Measurements from ENCODE around the gene RASGRP3.

RASGRP3 gene

DNA sequence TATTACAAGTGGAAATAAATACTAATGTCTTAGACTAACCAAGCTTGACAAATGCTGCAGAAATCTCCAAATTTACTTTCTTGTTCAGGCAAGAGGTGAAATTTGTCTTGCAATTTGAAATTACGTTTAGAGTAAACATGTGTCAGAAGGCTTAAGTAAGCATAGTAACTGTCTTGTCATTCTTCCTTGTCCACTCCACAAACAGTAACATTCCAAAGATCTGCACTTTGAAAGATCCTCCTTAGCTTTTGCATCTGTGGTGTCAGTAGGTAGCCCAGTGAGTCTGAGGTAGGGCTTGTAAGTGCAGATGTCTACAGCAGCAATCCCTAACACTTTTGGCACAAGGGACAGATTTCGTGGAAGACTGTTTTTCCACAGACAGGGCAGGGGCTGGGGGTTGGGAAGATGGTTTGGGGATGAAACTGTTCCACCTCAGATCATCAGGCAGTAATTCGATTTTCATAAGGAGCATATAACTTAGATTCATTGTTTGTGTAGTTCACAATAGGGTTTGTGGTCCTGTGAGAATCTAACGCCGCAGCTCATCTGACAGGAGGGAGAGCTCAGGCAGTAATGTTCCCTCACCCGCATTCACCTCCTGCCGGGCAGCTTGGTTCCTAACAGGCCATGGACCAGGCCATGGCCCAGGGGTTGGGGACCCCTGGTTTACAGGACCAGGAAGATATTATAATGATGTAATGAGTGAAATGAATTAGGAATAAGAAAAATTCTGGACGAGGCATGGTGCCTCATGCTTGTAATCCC lies 18.6 kb downstream of the RASGRP3 start:
- no peak for DNase-seq

DNA sequence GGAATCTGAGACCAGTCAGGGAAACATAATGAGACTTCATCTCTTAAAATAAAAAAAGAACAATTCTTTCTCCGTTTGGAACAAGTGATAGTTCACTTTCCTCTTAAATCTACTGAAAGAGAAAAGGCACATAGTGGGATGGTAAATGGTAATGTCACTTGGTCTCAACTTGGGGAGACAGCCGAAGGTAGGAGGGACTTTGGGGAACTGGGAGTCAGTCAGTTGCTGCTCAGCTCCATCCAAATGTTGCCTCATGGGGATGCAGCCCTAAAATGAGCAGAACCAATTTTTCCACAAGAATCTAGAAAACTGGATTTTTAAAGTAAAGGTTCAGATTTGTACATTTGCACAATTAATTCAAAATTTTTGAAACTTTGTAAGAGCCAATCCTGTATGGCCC lies 19.2 kb downstream of the RASGRP3 start:
- no peak for DNase-seq

DNA sequence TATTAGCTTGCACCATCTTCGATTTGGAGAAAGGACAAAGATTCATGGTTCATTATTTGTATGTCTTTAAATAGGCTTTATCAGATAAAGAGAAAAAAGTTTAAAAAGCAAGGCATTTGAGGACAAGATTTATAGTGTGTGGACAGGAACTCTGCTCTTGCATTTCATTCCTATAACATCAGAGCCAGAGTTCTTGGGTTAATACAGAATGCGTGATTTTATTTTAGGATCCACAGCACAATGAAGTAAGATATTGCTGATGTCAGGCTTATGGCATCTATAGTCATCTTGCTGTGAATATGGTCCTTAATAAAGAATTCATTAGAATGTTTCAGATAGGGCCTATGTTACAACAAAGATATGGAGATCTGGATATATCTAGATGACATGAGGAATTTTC lies 19.7 kb downstream of the RASGRP3 start:
- no peak for DNase-seq

DNA sequence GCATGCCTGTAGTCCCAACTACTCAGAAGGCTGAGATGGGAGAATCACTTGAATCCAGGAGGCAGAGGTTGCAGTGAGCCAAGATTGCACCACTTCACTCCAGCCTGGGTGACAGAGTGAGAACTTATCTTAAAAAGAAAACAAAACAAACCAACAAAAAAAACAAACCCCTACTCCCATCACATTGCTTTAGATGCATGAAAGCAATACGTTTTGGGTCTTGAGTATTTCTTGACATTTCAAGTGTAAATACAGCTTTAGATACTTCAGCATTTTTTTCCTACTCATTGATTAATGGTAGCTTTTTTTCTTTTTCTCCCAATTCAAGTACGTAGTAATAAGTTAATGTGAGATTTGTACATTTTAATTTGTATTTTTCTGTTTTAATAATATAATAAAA lies 20.3 kb downstream of the RASGRP3 start:
- no peak for DNase-seq

DNA sequence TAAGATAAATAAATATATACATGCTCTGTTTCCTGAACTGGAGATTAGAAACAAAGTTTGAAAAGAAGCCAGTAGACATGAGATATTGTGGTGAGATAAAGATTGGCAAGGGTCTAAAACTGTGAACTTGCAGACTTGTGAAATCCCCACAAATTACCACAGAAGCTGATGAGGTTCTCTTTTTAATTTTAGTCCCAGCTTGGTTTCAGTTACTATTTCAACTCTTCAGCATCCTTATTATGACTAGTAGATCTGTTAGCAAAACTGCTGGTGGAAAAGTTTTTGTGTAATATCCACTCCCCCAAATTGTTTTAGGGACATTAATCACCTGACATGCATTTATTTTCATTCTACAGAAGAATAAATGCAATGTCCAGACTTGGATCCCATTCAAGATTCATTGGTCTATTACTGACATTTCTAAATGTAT lies 20.8 kb downstream of the RASGRP3 start:
- no peak for DNase-seq

DNA sequence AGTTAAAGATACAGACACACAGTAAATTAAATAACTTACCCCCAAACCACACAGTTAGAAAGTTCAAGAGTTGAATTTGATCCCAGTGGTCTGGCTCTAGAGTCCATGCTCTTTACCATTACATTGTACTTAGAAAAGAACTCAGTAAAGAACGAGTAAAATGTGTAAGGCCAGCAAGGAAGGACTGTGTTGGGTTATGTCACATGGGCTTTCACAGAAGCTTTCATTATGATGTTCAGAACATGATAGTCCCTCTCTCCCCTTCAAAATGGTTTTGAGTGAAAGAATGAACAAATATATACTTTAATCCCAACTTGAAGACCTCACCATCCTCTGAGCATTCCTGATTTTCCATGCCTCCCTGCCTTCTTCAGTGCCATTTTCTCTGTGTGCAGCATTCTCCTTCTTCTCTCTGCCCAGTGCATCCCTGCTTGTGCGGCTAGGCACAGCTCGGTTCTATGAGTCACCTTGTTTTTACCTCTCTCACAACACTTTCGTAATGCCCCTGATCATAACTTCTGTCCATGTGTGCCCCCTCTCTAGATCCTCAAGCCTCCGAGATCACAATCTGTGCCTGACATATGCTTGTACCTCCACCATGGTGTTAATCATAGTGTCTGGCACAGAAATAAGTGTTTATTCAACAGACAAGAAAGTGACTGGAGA lies 22.0 kb downstream of the RASGRP3 start:
- no peak for DNase-seq

DNA sequence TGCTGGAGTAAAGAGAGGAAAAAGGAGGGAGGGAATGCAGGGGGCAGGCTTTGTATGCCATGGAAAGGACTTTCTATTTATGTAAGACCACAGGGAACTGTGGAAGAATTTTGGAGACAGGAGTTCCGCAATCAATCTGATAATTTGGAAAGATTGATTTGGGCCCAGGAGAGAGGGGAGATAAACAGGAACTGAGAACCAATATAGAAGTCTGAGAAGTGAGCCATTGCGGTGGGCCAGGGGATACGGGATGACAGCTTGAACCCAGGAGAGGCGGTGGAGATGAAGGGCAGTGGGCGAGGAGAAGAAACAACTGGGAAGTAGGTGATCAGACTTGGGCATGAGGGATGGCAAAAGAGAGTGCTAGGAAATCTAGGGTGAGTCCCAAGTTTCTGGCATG lies 23.7 kb downstream of the RASGRP3 start:
- no peak for DNase-seq

DNA sequence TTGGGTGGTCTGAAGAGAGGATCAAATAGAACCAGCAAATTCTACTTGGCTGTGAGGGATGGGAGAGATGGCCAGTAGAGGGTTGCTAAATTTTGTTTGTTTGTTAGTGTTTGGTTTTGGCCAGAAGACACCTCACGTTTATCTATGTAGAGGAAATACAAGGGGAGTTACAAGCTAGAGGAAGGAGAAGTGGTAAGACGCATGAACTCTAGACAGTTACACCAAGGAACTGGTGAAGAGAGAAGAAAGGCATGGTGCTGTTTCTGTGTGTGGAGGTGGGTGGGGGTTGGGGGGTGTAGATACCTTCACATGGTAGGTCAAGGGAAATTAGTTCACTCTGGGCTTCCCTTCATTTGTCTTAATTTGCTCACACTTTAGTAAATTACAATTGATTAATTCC lies 25.6 kb downstream of the RASGRP3 start:
- no peak for DNase-seq

DNA sequence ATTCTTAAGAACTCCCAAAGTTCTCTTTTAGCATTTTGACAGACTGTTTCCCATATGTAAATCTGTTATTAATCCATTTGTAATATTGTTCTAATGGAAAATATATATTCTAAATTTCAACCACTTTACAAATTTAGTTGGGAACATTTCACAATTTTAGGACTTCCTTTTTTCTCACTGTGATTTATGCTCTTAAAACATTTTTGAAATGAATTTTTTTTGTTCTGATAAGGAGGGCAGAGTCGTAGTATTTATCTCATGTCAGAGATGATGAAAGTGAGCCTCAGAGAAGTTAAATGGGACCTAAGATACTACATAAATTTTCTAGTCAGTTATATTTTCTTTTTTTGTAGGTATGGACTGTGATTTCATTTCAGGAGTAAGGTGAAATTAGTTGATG lies 26.6 kb downstream of the RASGRP3 start:
- no peak for DNase-seq

DNA sequence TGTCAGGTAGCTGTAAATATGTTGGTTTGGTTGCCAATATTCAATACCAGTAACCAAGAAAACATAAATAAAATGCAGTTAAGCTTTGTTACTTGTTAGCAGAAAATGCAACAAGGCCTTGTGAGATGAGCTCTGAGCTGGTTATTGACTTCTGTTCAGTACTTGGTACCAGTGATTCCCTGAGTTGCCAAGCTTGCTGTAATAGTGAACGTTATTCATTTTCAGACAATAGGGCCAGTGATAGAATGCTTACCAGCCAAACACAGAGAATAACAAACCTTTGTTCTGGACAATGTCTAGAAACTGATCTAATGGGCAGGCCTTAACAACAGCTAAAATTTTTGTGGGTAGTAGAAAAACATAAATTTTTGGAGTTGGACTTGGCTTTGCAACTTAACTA lies 29.5 kb downstream of the RASGRP3 start:
- no peak for DNase-seq

DNA sequence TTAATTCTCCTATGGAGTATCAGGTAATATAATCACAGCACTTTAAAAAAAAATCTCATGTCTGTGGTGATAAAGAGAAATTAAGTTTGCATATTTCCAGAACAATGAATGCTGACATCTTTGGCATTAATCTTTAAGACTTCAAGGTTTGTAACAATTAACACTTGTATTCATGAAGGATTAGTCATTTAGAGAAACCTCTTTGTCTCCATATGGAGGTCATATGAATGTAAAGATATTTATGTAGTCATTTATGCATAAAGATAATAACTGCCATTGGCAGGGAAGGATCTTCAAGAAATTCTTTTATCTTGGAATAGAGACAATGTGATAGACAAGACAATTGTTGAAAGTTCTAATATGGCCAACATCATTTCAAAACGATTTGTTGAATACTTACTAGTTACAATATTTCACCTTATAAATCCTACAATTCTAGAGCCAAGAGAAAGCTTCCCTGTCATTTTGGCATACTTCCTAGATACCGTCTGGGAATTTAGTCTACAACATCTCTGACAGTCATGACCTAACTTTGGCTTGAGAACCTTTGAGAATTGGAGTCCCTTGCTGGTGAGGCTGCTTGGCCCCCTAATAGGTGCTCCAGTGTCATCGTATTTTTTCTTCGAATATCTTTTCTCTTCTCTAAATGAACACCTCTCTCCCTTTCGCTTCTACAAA lies 33.6 kb downstream of the RASGRP3 start:
- DNase-seq = no peak

DNA sequence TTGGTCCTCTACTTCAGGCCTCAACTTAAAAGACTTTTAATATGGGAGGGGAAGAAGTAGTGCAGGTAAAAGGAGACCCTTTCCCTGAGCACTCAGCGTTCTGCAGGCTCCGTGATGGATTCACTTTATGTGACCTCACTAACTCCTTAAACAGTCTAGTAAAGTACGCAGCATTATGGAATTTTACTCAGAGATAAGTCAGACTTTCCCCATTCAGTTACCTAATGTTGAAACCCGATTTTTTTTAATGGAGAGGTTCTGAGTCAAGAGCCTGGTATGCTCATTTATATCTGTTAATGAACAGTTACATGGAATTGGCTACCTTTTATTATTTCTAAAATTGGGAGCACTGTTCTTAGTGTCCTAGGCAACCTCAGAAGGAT lies 34.1 kb downstream of the RASGRP3 start:
- DNase-seq = no peak

DNA sequence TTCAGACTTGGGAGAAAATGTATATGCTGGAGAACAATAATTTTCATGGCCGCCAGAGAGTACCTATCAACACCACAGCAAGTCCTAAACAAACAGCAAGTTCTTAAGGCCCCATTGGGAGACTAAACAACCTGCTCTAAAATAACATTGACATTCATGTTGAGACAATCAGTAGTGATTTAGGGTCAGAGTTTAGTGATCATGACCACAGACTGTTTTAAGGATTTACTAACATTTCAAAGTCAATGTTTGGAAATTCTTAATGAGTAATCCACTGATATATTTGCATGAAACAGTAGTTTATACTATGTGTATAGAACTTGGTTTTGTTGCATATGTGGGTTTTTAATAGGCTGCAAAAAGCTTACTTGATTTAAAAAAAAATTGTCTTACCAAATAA lies 34.7 kb downstream of the RASGRP3 start:
- DNase-seq = no peak

DNA sequence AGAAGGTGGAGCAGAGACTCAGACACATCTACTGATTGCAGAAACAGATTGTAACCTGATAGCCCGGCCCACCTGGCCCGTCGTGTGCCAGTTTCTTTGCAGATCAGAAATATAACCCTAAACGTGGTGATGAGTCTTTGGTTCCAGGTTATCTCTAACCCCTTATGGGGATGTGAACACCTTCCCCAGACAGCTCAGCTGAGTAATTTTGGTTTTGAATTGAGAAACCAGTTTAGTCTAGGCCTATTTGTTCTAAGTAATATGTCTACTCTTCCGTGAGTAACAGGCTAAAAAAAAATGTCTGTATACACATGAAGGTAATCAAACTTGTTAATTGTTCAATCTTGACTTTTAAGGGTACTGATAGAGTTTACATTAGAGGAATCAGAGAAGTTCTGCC lies 35.7 kb downstream of the RASGRP3 start:
- DNase-seq = no peak

DNA sequence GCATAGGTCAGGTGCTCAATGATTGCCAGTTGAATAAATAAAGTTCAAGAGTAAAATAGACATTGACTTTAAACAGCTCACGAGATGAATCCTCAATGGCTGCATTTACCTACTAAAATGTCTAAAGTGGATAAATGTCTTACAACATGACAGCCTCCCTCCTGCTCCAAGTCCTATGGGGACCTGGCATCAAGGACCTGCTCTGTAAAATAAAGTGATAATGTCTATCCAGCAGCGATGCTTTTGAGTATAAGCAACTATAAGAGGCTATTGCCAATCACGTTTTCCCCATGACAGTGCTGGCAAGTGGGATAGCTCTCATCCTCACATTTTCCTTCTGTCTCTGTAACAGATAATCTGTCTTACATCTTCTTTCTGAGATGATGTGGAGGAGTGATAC lies 37.0 kb downstream of the RASGRP3 start:
- DNase-seq = no peak

DNA sequence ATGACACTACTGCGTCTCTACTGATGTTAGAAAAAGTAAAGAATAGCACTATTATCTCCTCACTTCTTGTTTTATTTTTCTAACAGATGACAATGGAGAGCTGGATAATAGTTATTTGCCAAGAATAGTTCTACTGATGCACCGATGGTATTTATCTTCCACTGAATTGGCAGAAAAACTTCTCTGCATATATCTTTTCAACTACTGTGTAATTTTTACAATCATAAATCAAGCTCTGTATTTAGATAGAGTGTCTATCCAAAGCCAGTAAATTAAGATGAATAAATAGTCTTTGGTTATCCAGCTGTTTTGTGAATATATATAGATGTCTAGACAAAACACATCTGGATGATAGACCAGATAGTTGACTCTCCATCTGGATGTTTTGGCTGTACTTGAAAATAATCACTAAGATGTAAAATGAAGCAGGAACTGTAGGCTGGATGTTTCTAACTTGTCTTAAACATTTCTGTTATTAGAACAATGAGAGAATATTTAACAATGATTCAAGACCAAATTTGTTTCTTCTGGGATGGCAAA lies 40.1 kb downstream of the RASGRP3 start:
- no peak for DNase-seq

DNA sequence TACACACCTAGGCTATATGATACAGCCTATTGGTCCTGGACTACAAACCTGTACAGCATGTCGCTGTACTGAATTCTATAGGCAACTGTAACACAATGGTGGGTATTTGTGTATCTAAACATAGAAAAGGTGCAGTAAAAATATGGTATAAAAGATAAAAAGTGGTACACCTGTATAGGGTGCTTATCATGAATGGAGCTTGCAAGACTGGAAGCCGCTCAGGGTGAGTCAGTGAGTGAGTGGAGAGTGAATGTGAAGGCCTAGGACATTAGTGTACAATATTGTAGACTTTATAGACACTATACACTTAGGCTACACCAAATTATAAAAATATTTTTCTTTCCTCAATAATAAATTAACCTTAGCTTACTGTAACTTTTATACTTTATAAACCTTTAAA lies 41.8 kb downstream of the RASGRP3 start:
- no peak for DNase-seq

DNA sequence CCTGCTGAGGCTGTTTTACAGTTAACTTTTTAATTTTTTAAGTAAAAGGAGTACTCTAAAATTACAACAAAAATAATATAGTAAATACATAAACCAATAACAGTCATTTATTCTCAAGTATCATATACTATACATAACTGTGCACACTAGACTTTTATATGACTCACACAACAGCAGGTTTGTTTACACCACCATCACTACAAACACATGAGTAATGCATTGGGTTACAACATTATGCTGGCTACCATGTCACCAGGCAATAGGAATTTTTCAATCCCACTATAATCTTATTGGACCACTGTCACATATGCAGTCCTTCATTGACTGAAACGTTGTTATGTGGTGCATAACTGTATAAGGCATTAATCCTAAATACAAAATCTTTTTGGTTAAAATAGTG lies 42.5 kb downstream of the RASGRP3 start:
- DNase-seq = no peak

DNA sequence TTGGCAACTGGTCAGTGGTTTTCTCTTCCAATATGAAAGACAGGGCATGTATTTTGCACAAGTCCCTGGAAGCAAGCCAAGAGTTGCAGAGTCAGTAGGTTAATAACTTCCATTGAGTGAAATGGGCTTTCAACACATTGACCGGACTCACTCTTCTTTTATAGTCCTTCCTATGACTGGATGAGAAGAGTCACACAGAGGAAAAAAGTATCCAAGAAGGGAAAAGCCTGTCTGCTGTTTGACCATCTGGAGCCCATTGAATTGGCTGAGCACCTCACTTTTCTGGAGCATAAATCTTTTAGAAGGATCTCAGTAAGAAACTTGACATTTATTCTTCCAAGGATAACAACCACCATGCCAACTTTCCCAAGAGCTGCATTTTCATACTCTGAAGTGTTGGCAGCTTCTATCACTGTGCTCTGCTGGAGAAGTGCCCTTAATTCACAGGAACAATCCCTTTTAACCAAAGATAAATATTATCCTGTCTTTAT lies 45.4 kb downstream of the RASGRP3 start:
- DNase-seq = no peak

DNA sequence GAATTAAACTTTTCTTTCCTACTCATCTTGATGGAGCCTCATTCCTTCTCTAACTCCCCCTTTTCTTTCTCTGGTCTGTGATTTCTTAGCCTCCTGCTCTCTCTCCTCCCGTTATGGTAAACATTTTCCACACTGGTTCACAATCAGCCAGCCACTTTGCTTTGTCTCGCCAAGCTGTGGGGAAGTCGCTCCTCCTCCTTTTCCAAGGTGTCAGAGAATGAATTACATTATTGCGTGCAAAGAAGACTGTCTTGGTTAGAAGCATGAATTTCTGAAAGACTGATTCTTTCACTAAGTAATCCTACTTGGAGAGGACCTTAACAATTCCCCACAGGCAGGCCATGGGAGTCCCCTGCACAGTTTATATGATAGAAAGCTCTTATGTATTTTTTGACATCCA lies 46.1 kb downstream of the RASGRP3 start:
- no peak for DNase-seq

DNA sequence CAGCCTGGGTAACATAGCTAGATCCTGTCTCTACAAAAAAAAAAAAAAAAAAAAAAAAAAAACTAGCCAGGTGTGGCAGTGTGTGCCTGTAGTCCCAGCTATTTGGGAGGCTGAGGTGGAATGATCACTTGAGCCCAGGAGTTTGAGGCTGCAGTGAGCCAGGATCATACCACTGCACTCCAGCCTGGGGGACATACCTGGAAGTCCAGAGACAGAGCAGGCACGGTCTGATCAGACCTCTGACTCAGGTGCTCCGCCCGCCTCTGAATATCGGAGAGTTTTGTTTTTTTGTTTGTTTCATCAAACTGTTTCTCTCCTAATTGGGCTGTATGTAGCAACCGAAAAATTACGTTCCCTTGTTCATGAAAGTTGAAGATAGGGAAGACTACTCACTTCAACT lies 49.2 kb downstream of the RASGRP3 start:
- DNase-seq = no peak

DNA sequence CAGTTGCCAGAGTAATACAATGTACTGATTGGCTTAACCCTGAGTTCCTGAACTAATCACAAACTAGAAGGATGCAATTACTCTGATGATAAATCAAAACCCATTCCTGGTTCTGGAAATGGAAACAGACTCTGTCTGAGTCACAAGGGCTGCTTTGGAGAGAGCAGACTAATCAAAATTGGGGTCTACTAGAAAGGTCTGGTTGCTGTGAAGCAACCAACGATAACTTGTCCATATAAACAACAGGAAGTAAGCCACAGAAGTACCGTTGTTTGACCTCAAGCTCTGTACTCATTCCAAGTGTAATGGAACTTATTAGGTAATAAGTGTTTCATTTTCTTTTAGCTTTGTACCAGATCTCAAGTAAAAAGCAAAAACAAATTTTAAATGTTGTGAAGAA lies 49.7 kb downstream of the RASGRP3 start:
- DNase-seq = no peak

DNA sequence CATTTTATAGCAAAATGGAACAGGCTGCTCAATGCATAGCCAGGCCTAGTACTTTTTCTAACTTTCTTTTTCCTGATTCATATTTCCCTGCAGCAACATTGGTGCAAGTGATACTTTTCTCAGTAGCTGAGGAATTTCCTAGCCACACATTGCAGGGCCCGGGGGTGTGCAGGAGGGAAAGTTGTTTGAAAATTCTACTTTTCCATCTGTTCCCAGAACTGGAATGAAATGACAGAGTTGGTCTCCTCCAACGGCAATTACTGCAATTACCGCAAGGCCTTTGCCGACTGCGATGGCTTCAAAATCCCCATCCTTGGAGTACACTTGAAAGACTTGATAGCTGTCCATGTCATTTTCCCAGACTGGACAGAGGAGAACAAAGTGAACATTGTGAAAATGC lies 50.5 kb downstream of the RASGRP3 start:
- no peak for DNase-seq

DNA sequence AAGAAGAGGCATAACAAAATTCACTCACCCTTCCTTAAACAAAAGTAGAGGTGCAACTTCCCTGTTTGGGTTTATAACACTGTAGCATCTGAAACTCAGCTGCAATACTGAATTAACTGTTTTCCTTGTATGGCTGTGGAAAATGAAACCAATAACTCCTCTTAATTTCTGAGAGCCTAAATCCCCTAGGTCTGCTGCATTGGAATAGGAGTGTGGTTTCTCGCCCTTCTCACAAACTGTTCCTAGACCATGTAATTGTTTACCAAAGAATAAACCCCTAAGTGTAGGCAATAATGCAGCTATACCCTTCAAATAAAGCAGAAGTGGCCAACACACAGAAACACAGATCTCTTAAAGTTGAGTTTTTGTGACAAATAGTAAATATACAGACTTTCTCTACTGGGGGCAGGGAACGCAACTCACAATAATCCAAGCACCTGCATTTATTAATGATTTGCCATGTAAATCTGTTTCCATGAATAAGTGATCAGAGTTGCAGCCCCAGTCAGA lies 52.0 kb downstream of the RASGRP3 start:
- no peak for DNase-seq
